GM23338 (cell line): ENCODE results near the gene NECAP2.
"Not testable (repeated sequence)": the region's sequence is repeated elsewhere in the genome, so short reads cannot be mapped to it uniquely, and the experiment has no call there.

Experiments used
- CTCF ChIP-seq, 2 experiments: fragments of 200-600 bp in 1 of 2; sonication (generic) in 1 of 2; conservative IDR thresholded peaks; 2 replicates each; pipeline versions ENCODE4 v1.5.1 to v1.6.1; 2016 to 2017; ENCODE audit warnings: antibody characterized with exemption in 2 of 2, low read depth in 2 of 2, mild to moderate bottlenecking in 2 of 2, moderate library complexity in 1 of 2
- ETS1 ChIP-seq: IDR thresholded peaks from 2 replicates; pipeline ENCODE4 v1.6.1; 2016; ENCODE audit warnings: antibody characterized with exemption
- EZH2 ChIP-seq: fragments of 200-600 bp; sonication (generic); IDR thresholded peaks from one replicate; pipeline ENCODE4 v1.8.0; 2017; ENCODE audit warnings: antibody characterized with exemption, mild to moderate bottlenecking, low read depth; ENCODE audit not compliant: unreplicated experiment
- POLR2AphosphoS5 ChIP-seq: IDR thresholded peaks from 2 replicates; pipeline ENCODE4 v1.6.1; 2016; ENCODE audit warnings: antibody characterized with exemption, low read depth

GRCh38 chr1:16506364-16507136 is 66.0 kb downstream of the NECAP2 start:
- not testable (repeated sequence) for TF ChIP-seq EZH2; ETS1; CTCF (conservative IDR thresholded peaks at IDR 0.05; ENCODE audit: low read depth in 2 of 2); POLR2AphosphoS5
